LNCaP clone FGC (cell line): ENCODE results near the gene EVA1B.

ENCODE experiments used
- DNase-seq: peaks from one replicate; pipeline ENCODE4 v3.0.0-alpha.2; 2011; ENCODE audit warnings: low read depth
- H3K4me3 ChIP-seq: 2 replicates; pipeline ENCODE4 v1.5.1; 2011; ENCODE audit warnings: mild to moderate bottlenecking, low read depth, low read length, control low read depth
- TF ChIP-seq, protein P1 (sequence below): IDR thresholded peaks from 2 replicates; pipeline ENCODE4 v1.5.1; 2012; ENCODE audit warnings: mild to moderate bottlenecking; ENCODE audit not compliant: control insufficient read depth, insufficient read depth; ENCODE audit errors: extremely low read depth

The EVA1B gene

DNA sequence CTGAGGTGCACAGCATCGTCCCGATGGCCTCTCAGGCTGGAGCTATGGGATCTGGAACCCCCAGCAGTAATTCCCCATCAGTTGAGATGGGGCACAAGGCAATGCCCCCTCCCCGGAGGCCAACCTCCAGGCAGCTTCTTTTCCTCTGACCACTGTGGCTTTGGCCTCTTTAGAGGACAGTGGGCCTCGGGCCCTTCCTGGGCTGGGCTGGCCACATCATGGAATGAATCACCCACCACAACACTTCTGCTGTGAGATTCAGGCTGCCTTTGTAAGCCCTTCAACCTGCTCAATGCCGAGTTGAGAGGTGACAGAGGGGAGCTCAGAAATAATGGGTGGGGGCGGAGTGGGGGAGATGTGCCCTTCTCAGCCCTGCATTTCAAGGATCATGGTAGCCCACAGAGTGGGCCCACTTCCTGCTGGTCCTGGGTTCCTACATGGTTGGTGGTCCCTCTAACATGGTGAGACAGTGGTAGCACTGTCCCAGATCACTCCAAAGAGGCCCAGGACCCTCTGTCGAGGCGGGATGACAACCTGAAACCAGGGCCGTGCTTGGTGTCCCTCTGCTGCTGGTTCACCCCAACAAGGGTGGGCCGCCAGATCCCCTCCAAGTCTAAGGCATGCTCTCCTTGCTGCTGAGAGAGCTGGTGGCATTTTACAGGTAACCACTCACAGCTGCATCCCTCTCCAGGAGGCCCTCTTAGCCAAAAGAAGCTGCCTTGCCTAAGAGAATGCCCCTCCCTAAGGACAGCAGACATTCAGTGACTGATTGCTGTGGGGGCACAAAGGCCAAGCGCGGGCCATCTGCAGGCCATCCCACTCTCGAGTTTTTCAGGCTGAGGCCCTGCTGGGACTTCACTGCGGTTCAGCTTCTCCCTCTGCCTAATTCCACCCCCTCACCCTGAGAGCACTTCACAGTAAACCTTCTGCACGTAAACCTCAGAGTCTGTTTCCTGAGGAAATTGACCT, 29.7 kb upstream of the EVA1B start:
- TF ChIP-seq, protein P1, sequence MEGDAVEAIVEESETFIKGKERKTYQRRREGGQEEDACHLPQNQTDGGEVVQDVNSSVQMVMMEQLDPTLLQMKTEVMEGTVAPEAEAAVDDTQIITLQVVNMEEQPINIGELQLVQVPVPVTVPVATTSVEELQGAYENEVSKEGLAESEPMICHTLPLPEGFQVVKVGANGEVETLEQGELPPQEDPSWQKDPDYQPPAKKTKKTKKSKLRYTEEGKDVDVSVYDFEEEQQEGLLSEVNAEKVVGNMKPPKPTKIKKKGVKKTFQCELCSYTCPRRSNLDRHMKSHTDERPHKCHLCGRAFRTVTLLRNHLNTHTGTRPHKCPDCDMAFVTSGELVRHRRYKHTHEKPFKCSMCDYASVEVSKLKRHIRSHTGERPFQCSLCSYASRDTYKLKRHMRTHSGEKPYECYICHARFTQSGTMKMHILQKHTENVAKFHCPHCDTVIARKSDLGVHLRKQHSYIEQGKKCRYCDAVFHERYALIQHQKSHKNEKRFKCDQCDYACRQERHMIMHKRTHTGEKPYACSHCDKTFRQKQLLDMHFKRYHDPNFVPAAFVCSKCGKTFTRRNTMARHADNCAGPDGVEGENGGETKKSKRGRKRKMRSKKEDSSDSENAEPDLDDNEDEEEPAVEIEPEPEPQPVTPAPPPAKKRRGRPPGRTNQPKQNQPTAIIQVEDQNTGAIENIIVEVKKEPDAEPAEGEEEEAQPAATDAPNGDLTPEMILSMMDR: no peak
- no peak for DNase-seq
- H3K4me3 ChIP-seq: no peak overlapping the region

DNA sequence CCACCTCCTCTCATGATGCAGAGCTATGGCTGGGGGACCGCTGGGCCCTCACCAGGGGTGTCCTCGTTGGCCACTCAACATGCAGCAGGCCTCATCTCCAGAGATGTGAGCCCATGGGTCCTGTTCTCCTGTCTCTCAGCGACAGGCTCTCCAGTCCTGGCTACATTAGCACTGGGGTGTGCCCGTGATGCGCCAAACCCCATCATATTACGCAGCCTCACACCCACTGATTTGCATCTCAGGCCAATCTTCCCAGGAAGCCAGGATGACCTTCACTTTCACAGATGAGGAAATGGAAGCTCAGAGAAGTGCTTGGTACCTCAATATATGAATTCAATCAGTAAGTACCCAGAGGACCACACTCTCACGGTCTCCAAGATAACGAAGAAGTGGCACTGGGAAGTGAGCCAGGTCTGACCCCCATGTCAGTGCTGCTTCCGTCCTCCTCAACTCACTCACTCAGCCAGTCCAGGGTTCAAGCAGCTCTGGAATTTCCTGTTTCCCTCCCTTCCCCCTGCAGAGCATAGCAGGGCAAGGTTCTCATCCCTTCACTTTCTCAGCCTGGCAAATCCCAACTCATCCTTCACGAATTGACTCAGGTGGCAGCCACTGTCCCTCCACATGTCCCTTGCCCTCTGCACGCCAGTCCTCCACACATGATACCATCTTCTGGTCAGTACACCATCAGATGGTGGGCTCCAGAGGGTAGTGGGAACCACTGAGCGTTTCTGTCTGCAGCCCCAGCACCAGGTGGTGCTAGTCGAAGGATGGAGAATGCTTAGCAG, 28.9 kb upstream of the EVA1B start:
- DNase-seq: no peak

DNA sequence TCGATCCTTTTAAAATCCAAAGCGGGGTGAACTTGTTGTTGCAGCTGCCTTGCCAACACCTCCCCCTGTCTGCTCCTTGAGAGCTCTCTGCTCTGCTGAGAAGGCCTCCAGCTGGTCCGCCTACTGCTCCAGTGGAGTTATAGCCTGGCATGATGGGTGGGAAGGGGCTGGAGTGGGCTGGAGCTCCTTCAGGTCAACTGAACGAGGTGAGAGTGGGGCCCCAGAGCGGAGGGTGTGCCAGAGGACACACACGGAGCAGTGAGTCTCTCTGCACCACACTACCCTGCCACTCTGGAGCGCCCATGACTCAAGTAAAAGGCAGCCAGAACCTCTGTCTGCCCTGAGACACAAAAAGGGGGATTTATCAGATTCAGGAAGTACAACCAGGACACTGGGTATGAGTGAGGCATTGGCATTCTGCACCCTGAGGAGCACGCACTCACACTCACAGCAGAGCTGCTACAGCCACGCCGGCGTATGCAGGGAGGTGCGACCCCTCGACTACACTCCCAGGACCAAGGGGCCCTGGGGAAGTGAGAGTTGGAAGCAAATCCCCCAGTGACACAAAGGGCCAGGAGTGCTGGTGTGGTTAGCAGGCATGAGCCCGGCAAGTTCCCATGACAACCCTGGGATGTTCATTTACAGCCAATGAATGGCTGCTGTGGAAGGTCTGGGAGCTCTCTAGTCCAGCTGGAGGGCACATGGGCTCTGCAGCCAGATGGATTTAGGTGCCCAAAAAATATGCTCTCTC, 28.0 kb upstream of the EVA1B start:
- TF ChIP-seq, protein P1: no peak
- no peak overlapping the region for H3K4me3 ChIP-seq
- no peak for DNase-seq

More for the DNA sequence above, 28.9 kb upstream of the EVA1B start:
- TF ChIP-seq, protein P1: no peak
- no peak overlapping the region for H3K4me3 ChIP-seq

DNA sequence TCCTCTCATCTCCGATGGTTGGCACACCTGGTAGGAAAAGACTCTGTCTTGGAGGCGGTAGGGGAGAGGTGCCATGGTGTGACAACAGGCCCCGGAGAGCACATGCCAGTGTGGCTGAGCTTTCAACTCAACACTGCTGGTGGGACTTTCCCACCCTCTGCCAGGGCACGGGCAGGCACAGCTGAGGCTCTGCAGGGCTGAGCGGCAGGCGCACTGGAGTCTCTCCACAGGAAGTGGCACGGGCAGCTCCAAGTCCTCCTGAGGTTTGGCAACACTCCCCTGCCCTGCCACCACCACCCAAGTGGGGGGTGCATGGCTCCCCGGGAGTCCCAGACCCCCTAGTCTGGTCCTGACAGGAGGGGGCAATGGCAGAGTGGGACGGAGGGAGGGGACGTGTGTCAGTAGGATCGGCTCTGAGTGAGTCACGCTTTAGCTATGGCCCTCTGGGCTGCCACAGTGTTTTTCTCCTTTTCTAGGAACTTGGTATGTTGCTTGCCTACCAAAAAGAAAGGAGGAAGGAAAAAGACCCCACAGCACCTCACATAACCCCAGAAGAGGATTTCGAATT, 27.3 kb upstream of the EVA1B start:
- TF ChIP-seq, protein P1: no peak
- no peak for DNase-seq

DNA sequence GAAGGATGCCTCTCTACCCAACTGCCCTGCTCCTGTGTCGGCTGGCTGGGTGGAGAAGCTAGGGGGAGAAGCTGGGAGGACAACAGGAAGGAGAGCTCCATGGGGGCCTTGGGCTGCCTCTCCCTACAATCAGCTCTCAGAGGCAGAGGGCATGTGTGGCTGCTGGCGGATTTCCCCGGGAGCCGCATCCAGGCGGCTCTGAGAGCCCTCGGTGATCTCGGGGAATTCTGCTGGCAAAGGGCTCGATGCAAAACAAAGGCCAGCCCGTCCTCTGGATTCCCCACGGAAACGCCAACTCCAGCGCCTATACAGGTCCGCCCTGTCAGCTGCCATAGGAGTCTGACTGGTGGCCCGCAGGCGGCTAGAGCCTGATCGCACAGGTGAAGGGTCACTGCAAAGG, 26.4 kb upstream of the EVA1B start:
- TF ChIP-seq, protein P1: no peak
- no peak overlapping the region for H3K4me3 ChIP-seq
- no peak for DNase-seq

More for the DNA sequence above, 27.3 kb upstream of the EVA1B start:
- no peak overlapping the region for H3K4me3 ChIP-seq

DNA sequence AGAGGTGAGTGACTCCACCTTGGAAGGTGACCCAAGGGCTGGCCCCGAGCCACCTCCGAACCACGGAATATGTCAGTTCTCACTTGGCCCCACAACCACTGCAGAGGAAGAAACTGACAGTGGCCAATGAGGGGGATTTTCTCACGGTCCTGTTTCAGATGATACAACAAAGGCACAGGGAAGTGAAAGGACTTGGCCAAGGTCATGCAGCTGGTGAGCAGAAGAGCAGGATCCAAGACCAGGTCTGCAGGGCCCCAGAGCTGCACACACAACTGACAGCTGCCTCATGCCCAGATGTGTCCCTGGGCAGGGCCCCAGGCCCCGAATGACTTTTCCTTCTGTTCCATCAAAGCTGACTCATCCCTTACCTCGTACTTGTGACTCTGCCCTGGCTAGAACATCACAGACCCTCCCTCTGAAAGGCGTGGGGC, 25.8 kb upstream of the EVA1B start:
- no peak for DNase-seq
- H3K4me3 ChIP-seq: no peak overlapping the region
- TF ChIP-seq, protein P1: no peak
